ENCODE results near the gene FLCN.
A peak's percentile ranks its signal among the peaks of the same experiment; 100 is the strongest.
"Not testable (repeated sequence)": the region's sequence is repeated elsewhere in the genome, so short reads cannot be mapped to it uniquely, and the experiment has no call there.

The FLCN gene

DNA sequence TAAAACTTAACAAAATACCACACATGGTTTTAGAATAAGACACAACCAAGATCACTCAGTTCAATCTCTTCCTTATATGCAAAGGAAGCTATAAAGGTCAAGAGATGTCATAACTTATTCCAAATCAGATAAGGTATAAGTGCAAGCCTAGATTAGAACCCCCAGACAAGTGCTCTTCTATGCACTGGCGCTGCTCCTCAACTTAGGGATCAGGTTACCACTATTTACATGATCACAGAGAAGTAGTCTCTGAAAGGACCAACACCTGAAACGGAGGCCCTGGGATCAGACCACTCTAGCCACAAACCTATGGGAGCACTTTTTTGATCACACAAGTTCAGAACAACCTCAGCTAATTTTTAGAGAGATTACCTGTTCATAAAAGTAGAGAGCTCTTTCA, 27.5 kb upstream of the FLCN start:
- no peak overlapping the region for H3K27ac ChIP-seq
- TF ChIP-seq, protein P1, sequence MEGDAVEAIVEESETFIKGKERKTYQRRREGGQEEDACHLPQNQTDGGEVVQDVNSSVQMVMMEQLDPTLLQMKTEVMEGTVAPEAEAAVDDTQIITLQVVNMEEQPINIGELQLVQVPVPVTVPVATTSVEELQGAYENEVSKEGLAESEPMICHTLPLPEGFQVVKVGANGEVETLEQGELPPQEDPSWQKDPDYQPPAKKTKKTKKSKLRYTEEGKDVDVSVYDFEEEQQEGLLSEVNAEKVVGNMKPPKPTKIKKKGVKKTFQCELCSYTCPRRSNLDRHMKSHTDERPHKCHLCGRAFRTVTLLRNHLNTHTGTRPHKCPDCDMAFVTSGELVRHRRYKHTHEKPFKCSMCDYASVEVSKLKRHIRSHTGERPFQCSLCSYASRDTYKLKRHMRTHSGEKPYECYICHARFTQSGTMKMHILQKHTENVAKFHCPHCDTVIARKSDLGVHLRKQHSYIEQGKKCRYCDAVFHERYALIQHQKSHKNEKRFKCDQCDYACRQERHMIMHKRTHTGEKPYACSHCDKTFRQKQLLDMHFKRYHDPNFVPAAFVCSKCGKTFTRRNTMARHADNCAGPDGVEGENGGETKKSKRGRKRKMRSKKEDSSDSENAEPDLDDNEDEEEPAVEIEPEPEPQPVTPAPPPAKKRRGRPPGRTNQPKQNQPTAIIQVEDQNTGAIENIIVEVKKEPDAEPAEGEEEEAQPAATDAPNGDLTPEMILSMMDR (conservative IDR thresholded peaks at IDR 0.05): no peak
- no peak for TF ChIP-seq ZFX (IDR thresholded peaks at IDR 0.05)

DNA sequence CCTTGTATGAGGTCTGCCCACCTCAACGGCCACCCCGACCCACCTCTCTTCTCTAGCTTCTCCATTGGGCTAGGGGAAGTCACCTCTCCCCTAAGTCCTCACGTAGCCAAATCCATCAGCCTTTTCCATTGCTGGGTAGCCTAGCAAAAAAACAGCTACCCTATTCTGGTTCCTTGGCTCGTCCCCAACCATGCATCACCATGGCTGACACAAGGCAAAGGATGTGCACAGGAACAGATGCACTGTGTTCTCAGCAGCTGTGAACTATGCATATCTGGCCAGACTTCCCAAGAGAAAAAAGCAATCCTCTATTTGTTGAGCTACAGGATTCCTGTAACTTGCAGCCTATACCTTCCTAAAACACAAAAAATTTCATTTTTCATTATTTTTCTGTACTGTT, 22.0 kb upstream of the FLCN start:
- TF ChIP-seq, protein P1 (conservative IDR thresholded peaks at IDR 0.05): no peak
- no peak for TF ChIP-seq ZFX (IDR thresholded peaks at IDR 0.05)
- H3K27ac ChIP-seq: no peak overlapping the region

DNA sequence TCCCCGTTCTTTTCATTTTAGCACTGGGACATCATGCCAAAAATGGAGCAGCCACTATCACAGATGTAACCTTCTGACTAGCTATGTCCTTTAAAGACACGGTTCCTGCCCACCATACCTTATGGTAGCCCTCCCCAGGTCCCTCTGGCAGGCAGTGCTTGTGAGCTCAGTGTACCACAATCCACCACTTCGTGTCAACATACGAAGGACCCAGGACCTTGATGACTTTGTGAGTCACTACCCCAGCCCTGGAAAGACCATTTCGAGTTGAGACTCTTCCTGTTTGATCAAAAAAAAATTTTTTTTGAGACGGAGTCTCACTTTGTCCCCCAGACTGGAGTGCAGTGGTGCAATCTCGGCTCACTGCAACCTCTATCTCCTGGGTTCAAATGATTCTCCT, 21.0 kb upstream of the FLCN start:
- TF ChIP-seq ZFX (IDR thresholded peaks at IDR 0.05): no peak
- TF ChIP-seq, protein P1 (conservative IDR thresholded peaks at IDR 0.05): no peak

DNA sequence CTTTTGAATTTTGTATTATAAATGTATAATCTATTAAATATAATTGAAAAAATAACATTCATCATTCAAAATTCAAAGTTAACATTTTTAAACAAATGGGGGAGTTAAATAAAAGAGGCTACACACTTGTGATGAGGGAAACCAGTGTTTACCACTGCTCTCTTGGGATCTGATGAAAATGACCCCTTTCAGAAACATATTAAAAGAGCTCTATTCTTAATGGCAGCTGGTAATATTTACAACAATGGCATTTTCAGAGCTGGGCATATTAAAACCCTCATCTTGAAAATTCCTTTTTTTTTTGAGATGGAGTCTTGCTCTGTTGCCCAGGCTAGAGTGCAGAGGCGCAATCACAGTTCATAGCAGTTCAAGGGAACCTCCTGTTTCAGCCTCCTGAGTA, 19.3 kb upstream of the FLCN start:
- H3K27ac ChIP-seq: no peak overlapping the region
- TF ChIP-seq, protein P1 (conservative IDR thresholded peaks at IDR 0.05): no peak
- no peak for TF ChIP-seq ZFX (IDR thresholded peaks at IDR 0.05)

More for the DNA sequence above, 21.0 kb upstream of the FLCN start:
- H3K27ac ChIP-seq: no peak overlapping the region

DNA sequence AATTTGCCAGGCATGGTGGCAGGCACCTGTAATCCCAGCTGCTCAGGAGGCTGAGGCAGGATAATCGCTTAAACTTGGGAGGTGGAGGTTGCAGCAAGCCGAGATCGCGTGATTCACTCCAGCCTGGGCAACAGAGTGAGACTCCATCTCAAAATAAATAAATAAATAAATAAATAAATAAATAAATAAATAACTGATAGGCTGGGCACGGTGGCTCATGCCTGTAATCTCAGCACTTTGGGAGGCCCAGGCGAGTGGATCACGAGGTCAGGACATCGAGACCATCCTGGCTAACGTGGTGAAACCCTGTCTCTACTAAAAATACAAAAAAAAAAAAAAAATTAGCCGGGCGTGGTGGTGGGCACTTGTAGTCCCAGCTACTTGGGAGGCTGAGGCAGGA, 18.7 kb upstream of the FLCN start:
- H3K27ac ChIP-seq: not testable (repeated sequence)

DNA sequence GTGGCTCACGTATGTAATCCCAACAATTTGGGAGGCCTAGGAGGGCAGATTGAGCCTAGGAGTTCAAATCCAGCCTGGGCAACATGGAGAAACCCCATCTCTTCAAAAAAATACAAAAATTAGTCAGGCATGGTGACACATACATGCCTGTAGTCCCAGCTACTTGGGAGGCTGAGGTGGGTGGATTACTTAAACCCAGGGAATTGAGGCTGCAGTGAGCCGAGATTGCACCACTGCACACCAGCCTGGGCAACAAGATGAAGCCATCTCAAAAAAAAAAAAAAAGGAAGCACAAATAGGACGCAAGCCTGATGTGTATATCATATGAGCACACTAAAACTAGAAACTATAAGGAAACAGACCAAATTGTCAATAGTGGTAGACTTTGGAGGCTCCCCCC, 17.1 kb upstream of the FLCN start:
- peak overlapping the region; percentile 70 for H3K27ac ChIP-seq
- TF ChIP-seq, protein P1 (conservative IDR thresholded peaks at IDR 0.05): no peak
- TF ChIP-seq ZFX (IDR thresholded peaks at IDR 0.05): no peak

DNA sequence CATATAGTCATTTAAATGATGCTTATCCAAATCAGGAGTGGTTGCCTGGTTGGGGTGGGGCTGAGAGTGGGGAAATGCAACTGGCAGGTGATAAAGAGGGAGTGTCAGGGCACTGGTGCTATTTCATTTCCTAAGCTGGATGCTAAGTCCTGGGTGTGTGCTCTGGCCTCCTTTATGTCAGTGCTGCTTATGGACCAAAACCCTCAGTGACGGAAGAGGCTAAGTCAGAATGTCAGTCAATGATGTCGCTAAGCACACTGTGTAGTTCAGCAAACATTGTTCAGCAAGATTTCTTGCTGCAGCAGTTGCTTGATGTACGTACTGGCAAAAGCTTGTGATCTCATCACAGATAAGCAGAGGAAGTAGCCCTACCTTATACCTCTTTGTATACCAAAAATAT, 16.4 kb upstream of the FLCN start:
- peak overlapping the region; percentile 70 for H3K27ac ChIP-seq
- TF ChIP-seq, protein P1 (conservative IDR thresholded peaks at IDR 0.05): no peak
- no peak for TF ChIP-seq ZFX (IDR thresholded peaks at IDR 0.05)

DNA sequence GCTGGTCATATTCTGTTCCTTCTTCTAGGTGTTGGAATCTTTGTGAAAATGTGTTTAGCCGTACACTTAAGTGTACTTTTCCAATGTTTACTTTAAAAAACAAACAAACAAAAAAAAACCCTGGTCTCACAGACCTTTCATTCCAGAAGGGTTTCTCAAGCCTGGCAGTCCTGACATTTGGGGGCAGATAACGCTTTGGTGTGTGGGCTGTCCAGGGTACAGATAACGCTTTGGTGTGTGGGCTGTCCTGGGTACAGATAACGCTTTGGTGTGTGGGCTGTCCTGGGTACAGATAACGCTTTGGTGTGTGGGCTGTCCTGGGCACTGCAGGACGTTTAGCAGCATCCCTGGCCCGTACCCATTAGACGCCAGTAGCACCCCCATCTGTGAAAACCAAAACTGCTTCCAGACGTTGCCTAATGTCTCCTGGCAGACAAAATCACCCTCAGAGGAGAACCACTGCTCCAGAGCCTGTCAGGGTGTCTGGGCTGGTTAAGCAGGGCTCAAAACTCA, 15.2 kb upstream of the FLCN start:
- no peak for TF ChIP-seq ZFX (IDR thresholded peaks at IDR 0.05)
- TF ChIP-seq, protein P1 (conservative IDR thresholded peaks at IDR 0.05): no peak
- H3K27ac ChIP-seq: peak overlapping the region; percentile 70
